ENCODE measurements around the gene TPRG1. TPM values are rescaled to one million over a fixed set of nuclear protein-coding genes. Genes with fewer than 3 reads are reported as not detected.

The TPRG1 gene
- total and polyA plus RNA-seq, 2 of the 4 experiments (the other 2 are of a cell fraction) = 0.17 TPM; not detected in 1

- Histone ChIP-seq H4K20me1 (ENCODE audit: insufficient read depth, low read length) (no peaks in the 10 kb centered on the region), H3K14ac (replicated peaks; ENCODE audit: low read depth, low read length) (no peak overlapping the region), H3K4ac (ENCODE audit: low read depth, low read length) (no peak overlapping the region), H3K23ac (ENCODE audit: low read depth, low read length) (no peak overlapping the region), H4K91ac (ENCODE audit: insufficient read depth, low read depth, low read length) (no peak overlapping the region), H3K18ac (ENCODE audit: low read depth, low read length) (no peak overlapping the region), H3K9me3 (ENCODE audit: control insufficient read depth, insufficient read depth, low read length) (no peaks in the 10 kb centered on the region), H3K9ac (ENCODE audit: low read depth, low read length) (no peak overlapping the region), H3K79me1 (ENCODE audit: low read depth in 1 of 2, low read length in 2 of 2) (no peaks in the 10 kb centered on the region), H2AFZ (replicated peaks; ENCODE audit: low read length, poor library complexity) (no peak overlapping the region), H3K36me3 (ENCODE audit: control insufficient read depth, insufficient read depth, low read length) (no peaks in the 10 kb centered on the region), H3K9me1 (ENCODE audit: insufficient read depth, low read length) (no peaks in the 10 kb centered on the region), H2BK120ac (ENCODE audit: low read depth, low read length) (no peak overlapping the region), H3K4me3 (ENCODE audit: insufficient read depth, low read depth, low read length) (no peak overlapping the region), H2AK9ac (replicated peaks; ENCODE audit: low read depth, low read length, poor library complexity) (no peak overlapping the region), H3K56ac (ENCODE audit: extremely low read depth, insufficient read depth, low read length) (no peak overlapping the region), H4K5ac (ENCODE audit: low read depth, low read length) (no peak overlapping the region), H3K4me1 (ENCODE audit: control insufficient read depth, insufficient read depth, low read length) (peaks cover 5% of the 10 kb centered on the region; the same call in 1 of the 2 replicates), H2AK5ac (ENCODE audit: low read depth, low read length) (no peak overlapping the region), H2BK15ac (ENCODE audit: low read depth, low read length) (no peak overlapping the region), H4K8ac (ENCODE audit: low read depth in 2 of 2, low read length in 2 of 2) (no peak overlapping the region), H3K27ac (ENCODE audit: insufficient read depth, low read length) (no peak overlapping the region), H3K27me3 (ENCODE audit: control insufficient read depth, insufficient read depth, low read length) (peaks cover 29% of the 10 kb centered on the region), H3K4me2 (ENCODE audit: low read depth, low read length) (no peak overlapping the region), H2BK5ac (ENCODE audit: low read depth, low read length, poor library complexity, severe bottlenecking) (no peak overlapping the region), H2BK20ac (ENCODE audit: low read depth, low read length) (no peak overlapping the region)
- intact Hi-C loops (cut with micrococcal nuclease) = loop anchor here (10.0 kb wide), 2 partner anchors 459 to 989 kb away; partner anchors contain the start of gene LPP
- in situ Hi-C loops (cut with MboI; ENCODE audit: low sequenced_read_pairs) = loop anchor here (25.0 kb wide), 1 partner anchor 681 kb away; no protein-coding TSS in a partner anchor
- TF ChIP-seq MAFK (IDR thresholded peaks at IDR 0.05; ENCODE audit: low read depth, low read length) (no peak), FOS (IDR thresholded peaks at IDR 0.05; ENCODE audit: low read depth, low read length) (no peak), NFE2L2 (IDR thresholded peaks at IDR 0.05; ENCODE audit: low read depth, low read length) (no peak), RAD21 (IDR thresholded peaks at IDR 0.05; ENCODE audit: low read length) (no peak), USF2 (IDR thresholded peaks at IDR 0.05; ENCODE audit: low read depth, low read length) (no peak), ELK1 (IDR thresholded peaks at IDR 0.05; ENCODE audit: borderline replicate concordance, low read depth, low read length) (no peak), BHLHE40 (IDR thresholded peaks at IDR 0.05; ENCODE audit: low read depth, low read length) (no peak), RCOR1 (IDR thresholded peaks at IDR 0.05; ENCODE audit: insufficient replicate concordance, low read length) (no peak), SMC3 (IDR thresholded peaks at IDR 0.05; ENCODE audit: low read depth, low read length) (no peak), MAZ (IDR thresholded peaks at IDR 0.05; ENCODE audit: borderline replicate concordance, low read depth, low read length) (no peak), CTCF (conservative IDR thresholded peaks at IDR 0.05; ENCODE audit: low read depth, low read length) (no peak), POLR2A (IDR thresholded peaks at IDR 0.05; ENCODE audit: low read depth, low read length) (no peak), CEBPB (IDR thresholded peaks at IDR 0.05; ENCODE audit: low read depth, low read length) (no peak), CHD1 (IDR thresholded peaks at IDR 0.05; ENCODE audit: low read depth, low read length) (no peak), RFX5 (IDR thresholded peaks at IDR 0.05; ENCODE audit: low read depth, low read length) (no peak), MXI1 (IDR thresholded peaks at IDR 0.05; ENCODE audit: borderline replicate concordance, low read depth, low read length) (no peak)
- CTCF ChIA-PET = interaction anchor here (0.9 to 1.6 kb wide), 2 partner anchors 188 to 1403 kb away, joined by 3 to 4 read pairs; no protein-coding TSS in a partner anchor
- no peak for ATAC-seq (ENCODE audit: low read depth)
- dilution Hi-C loops (cut with HindIII; ENCODE audit: low sequenced_read_pairs, unreplicated experiment) = no loop called here
- POLR2A ChIA-PET (ENCODE audit: unreplicated experiment) = no interaction called here
- WGBS, 2 experiments (ENCODE audit: extremely low coverage in 2 of 2, insufficient read length in 1 of 2) = 86% methylated on average over 1 of the region's 1 CpG; no CpG with 5 or more reads in 1 of the 2 experiments
- no TSS peak for BruUV-seq (replicated peaks)
- DNase-seq = peak; percentile 3
Observed at GRCh38 chr3:189143321-189143720, 28.4 kb upstream of the TPRG1 start.
